Hematopoietic multipotent progenitor cell treated with erythropoietin and hydrocortisone succinate and interleukin-3 and kit ligand, for 8 days (in vitro differentiated cells): Measurements from ENCODE around the gene ETV5.

Experiments
- DNase-seq: peaks from one replicate; pipeline ENCODE4 v3.0.0-alpha.2; 2015

Gene ETV5

GRCh38 chr3:186121968-186122367 lies 13.1 kb upstream of the ETV5 start:
- no peak for DNase-seq

GRCh38 chr3:186121278-186121677 lies 12.4 kb upstream of the ETV5 start:
- no peak for DNase-seq

- DNase-seq: no peak
Observed at GRCh38 chr3:186119499-186119898, 10.6 kb upstream of the ETV5 start.

GRCh38 chr3:186118692-186119091 lies 9.8 kb upstream of the ETV5 start:
- DNase-seq: no peak

GRCh38 chr3:186117521-186118134 lies 8.7 kb upstream of the ETV5 start:
- no peak for DNase-seq

- no peak for DNase-seq
Observed at GRCh38 chr3:186115239-186115996, 6.5 kb upstream of the ETV5 start.

- no peak for DNase-seq
Observed at GRCh38 chr3:186110975-186111974, 2.4 kb upstream of the ETV5 start.

GRCh38 chr3:186109897-186110803 lies 1.3 kb upstream of the ETV5 start:
- DNase-seq: no peak

GRCh38 chr3:186108106-186108940 lies 566 bp downstream of the ETV5 start:
- DNase-seq: no peak

- DNase-seq: peak; percentile 62
Observed at GRCh38 chr3:186107215-186108105, 1.4 kb downstream of the ETV5 start.

GRCh38 chr3:186105543-186105942 lies 3.3 kb downstream of the ETV5 start:
- no peak for DNase-seq

- DNase-seq: no peak
Observed at GRCh38 chr3:186102687-186103086, 6.2 kb downstream of the ETV5 start.

- no peak for DNase-seq
Observed at GRCh38 chr3:186100398-186100797, 8.5 kb downstream of the ETV5 start.

GRCh38 chr3:186099178-186099577 lies 9.7 kb downstream of the ETV5 start:
- peak; percentile 37 for DNase-seq

GRCh38 chr3:186098740-186099139 lies 10.1 kb downstream of the ETV5 start:
- no peak for DNase-seq

- peak; percentile 80 for DNase-seq
Observed at GRCh38 chr3:186097663-186098451, 11.0 kb downstream of the ETV5 start.

- DNase-seq: no peak
Observed at GRCh38 chr3:186097317-186097662, 11.6 kb downstream of the ETV5 start.

GRCh38 chr3:186096290-186096689 lies 12.6 kb downstream of the ETV5 start:
- no peak for DNase-seq

GRCh38 chr3:186095561-186096081 lies 13.3 kb downstream of the ETV5 start:
- no peak for DNase-seq
